Vagina (tissue), 2 donors: ENCODE results near the gene MON2. TPM values are rescaled to one million over a fixed set of nuclear protein-coding genes. Genes with fewer than 3 reads are reported as not detected.
"Not testable (repeated sequence)": the region's sequence is repeated elsewhere in the genome, so short reads cannot be mapped to it uniquely, and the experiment has no call there.

ENCODE experiments used
- DNase-seq, 2 donors: peaks; one replicate each; pipeline ENCODE4 v3.0.0-alpha.2; 2017; ENCODE audit errors: extremely low spot score in 2 of 2
- H3K27ac ChIP-seq: fragments of 200-600 bp; sonication (generic); one replicate; pipeline ENCODE4 v1.5.1; 2019
- H3K27me3 ChIP-seq: fragments of 200-600 bp; sonication (generic); one replicate; pipeline ENCODE4 v1.5.1; 2019
- H3K36me3 ChIP-seq, 2 donors: fragments of 200-600 bp; sonication (generic); one replicate each; pipeline ENCODE4 v1.5.1; 2017 to 2019
- H3K4me1 ChIP-seq: fragments of 200-600 bp; sonication (generic); one replicate; pipeline ENCODE4 v1.5.1; 2019
- H3K4me3 ChIP-seq, 2 donors: fragments of 200-600 bp; sonication (generic); 1 replicate in 1 of 2; 2 replicates in 1 of 2; pipeline ENCODE4 v1.5.1; 2016 to 2019
- H3K9me3 ChIP-seq: fragments of 200-600 bp; sonication (generic); one replicate; pipeline ENCODE4 v1.5.1; 2019
- POLR2A ChIP-seq, 2 donors: fragments of 450-650 bp; IDR thresholded peaks; one replicate each; pipeline ENCODE4 v1.6.1; 2017; ENCODE audit warnings: antibody characterized with exemption in 2 of 2, mild to moderate bottlenecking in 2 of 2, moderate library complexity in 2 of 2
- POLR2AphosphoS5 ChIP-seq, 2 donors: sonication (generic); formaldehyde crosslinking; IDR thresholded peaks; one replicate each; pipeline ENCODE4 v1.9.0; 2017; ENCODE audit warnings: antibody characterized with exemption in 2 of 2, mild to moderate bottlenecking in 2 of 2, low read depth in 1 of 2; ENCODE audit not compliant: insufficient read depth in 1 of 2
- intact Hi-C: fragments of 100-400 bp; cut with DNase I; formaldehyde crosslinking; loops from one replicate; pipeline ENCODE4 v1.15.1; 2023
- total RNA-seq: library from RNA; depleted of rRNA; stranded (reverse); fragments of >200 nt; gene quantifications from one replicate; pipeline ENCODE4 v1.2.3, GENCODE V29; 2016
- TF ChIP-seq, protein P1 (sequence below), 3 experiments: fragments of 450-650 bp in 2 of 3; fragments of 200-600 bp in 1 of 3; sonication (generic) in 1 of 3; IDR thresholded peaks; one replicate each; pipeline ENCODE4 v1.5.1; 2017 to 2019; ENCODE audit warnings: antibody characterized with exemption in 3 of 3, mild to moderate bottlenecking in 2 of 3, moderate library complexity in 2 of 3

The MON2 gene
- total RNA-seq, 1 donor from 2014 or later: 85.0 TPM

DNA sequence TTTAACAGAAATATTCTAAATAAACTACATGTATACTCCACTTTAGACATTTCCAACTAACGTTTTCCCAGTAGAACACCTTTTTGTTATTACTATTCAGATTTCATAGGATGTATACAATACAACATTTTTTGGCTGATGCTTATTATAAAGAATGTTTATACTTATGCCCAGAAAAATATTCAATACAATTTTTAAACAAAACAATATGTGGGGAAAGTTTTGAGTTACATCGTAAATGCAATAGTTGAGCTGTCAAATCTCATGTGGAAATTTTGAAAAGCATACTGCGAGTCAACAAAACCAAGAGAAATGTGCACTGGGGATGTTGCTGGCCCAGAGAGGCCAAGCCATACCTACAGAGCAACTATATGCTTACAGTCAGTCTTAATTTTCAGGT, 18.2 kb upstream of the MON2 start:
- Histone ChIP-seq H3K27me3 (no peaks in the 10 kb centered on the region), H3K9me3 (no peaks in the 10 kb centered on the region), H3K36me3 (no peaks in the 10 kb centered on the region), H3K27ac (no peak overlapping the region), H3K4me3 (no peak overlapping the region), H3K4me1 (no peaks in the 10 kb centered on the region)
- intact Hi-C loops: no loop called here
- TF ChIP-seq POLR2AphosphoS5 (IDR thresholded peaks at IDR 0.05; ENCODE audit: insufficient read depth in 1 of 2, low read depth in 1 of 2): no peak
- no peak for TF ChIP-seq POLR2A (IDR thresholded peaks at IDR 0.05)
- TF ChIP-seq, protein P1, sequence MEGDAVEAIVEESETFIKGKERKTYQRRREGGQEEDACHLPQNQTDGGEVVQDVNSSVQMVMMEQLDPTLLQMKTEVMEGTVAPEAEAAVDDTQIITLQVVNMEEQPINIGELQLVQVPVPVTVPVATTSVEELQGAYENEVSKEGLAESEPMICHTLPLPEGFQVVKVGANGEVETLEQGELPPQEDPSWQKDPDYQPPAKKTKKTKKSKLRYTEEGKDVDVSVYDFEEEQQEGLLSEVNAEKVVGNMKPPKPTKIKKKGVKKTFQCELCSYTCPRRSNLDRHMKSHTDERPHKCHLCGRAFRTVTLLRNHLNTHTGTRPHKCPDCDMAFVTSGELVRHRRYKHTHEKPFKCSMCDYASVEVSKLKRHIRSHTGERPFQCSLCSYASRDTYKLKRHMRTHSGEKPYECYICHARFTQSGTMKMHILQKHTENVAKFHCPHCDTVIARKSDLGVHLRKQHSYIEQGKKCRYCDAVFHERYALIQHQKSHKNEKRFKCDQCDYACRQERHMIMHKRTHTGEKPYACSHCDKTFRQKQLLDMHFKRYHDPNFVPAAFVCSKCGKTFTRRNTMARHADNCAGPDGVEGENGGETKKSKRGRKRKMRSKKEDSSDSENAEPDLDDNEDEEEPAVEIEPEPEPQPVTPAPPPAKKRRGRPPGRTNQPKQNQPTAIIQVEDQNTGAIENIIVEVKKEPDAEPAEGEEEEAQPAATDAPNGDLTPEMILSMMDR (IDR thresholded peaks at IDR 0.05): no peak
- no peak for DNase-seq

DNA sequence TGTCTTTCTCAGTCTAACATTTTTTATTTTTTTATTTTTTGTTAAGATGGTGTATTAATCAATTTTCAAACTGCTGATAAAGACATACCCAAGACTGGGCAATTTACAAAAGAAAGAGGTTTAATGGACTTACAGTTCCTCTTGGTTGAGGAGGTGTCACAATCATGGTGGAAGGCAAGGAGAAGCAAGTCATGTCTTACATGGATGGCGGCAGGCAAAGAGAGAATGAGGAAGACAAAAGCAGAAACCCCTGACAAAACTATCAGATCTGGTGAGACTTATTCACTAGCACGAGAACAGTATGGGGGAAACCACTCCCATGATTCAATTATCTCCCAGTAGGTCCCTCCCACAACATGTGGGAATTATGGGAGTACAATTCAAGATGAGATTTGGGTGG, 11.2 kb upstream of the MON2 start:
- DNase-seq, H3K4me3 ChIP-seq, H3K27me3 ChIP-seq, H3K27ac ChIP-seq, H3K4me1 ChIP-seq, H3K9me3 ChIP-seq, H3K36me3 ChIP-seq, intact Hi-C loops: not testable (repeated sequence)

DNA sequence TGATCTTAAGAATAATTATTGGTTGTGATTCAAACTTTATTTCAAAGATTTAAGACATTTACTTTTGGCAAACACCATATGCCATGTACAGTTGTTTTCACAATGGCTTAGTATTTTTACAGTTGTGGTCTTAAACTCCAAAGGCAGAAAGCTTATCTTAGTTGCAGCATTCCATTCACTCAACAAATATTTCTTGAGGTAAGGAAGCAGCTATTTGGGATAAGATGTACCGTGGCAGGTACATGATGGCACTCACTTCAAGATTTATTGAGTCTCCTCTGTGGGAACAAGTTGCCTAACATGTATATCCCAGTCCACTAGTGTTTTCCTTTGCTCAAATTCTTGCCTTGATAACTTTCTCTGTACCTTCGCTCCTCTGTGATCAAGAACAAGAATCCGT, 8.0 kb upstream of the MON2 start:
- TF ChIP-seq POLR2AphosphoS5 (IDR thresholded peaks at IDR 0.05; ENCODE audit: insufficient read depth in 1 of 2, low read depth in 1 of 2) (no peak), POLR2A (IDR thresholded peaks at IDR 0.05) (no peak)
- TF ChIP-seq, protein P1 (IDR thresholded peaks at IDR 0.05): no peak
- Histone ChIP-seq H3K27me3 (no peaks in the 10 kb centered on the region), H3K4me1 (no peaks in the 10 kb centered on the region), H3K36me3 (no peaks in the 10 kb centered on the region), H3K27ac (no peak overlapping the region), H3K4me3 (no peak overlapping the region), H3K9me3 (no peaks in the 10 kb centered on the region)
- intact Hi-C loops: no loop called here
- DNase-seq: no peak

DNA sequence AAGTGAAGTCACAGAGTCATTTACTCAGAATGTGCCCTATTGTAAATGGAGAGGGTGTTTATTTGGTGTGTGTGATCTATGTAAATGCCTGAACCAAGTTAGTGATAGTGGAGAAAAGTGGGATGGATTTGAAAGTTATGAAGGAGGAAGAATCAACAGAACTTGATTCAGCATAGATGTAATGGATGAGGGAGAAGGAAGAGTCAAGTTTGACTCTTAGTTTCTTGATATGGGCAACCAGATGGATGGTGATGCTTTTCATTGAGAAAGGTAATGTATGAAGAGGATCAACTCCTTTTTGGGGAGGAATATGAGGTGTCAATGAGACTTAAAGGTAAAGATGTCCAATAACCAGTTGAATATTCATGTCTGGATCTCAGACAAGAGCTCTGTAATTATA, 6.7 kb upstream of the MON2 start:
- H3K36me3 ChIP-seq: no peaks in the 10 kb centered on the region
- H3K4me1 ChIP-seq: no peaks in the 10 kb centered on the region
- H3K27me3 ChIP-seq: no peaks in the 10 kb centered on the region
- no peak for TF ChIP-seq POLR2AphosphoS5 (IDR thresholded peaks at IDR 0.05; ENCODE audit: insufficient read depth in 1 of 2, low read depth in 1 of 2)
- TF ChIP-seq POLR2A (IDR thresholded peaks at IDR 0.05): no peak
- TF ChIP-seq, protein P1 (IDR thresholded peaks at IDR 0.05): no peak
- H3K4me3 ChIP-seq: no peak overlapping the region
- intact Hi-C loops: no loop called here
- H3K27ac ChIP-seq: no peak overlapping the region
- H3K9me3 ChIP-seq: no peaks in the 10 kb centered on the region
- DNase-seq: no peak

DNA sequence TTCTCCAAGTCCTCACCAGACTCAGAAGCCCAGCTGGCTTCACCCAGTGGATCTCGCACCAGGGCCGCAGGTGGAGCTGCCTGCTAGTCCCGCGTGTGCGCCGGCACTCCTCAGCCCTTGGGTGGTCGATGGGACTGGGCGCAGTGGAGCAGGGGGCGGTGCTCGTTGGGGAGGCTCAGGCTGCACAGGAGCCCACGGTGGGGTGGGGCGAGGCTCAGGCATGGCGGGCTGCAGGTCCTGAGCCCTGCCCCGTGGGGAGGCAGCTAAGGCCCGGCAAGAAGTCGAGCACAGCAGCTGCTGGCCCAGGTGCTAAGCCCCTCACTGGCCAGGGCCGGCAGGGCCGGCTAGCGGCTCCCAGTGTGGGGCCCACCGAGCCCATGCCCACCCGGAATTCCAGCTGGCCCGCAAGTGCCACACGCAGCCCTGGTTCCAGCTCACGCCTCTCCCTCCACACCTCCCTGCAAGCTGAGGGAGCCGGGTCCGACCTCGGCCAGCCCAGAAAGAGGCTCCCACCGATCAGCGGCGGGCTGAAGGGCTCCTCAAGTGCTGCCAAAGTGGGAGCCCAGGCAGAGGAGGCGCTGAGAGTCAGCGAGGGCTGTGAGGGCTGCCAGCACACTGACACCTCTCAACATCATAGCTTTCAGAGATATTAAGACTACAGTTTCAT, 5.3 kb upstream of the MON2 start:
- intact Hi-C loops: not testable (repeated sequence)

DNA sequence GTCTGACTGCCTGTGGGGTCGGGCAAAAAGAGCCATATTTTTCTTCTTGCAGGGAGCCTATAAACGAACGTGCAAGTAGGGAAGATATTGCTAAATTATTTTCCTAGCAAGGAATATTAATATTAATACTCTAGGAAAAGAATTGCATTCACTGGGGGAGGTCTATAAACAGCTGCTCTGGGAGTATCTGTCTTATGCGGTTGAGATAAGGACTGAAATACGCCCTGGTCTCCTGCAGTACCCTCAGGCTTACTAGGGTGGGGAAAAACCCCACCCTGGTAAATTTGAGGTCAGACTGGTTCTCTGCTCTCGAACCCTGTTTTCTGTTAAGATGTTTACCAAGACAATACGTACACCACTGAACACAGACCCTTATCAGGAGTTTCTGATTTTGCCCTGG, 3.4 kb upstream of the MON2 start:
- H3K36me3 ChIP-seq, DNase-seq, H3K27ac ChIP-seq, H3K4me1 ChIP-seq, H3K9me3 ChIP-seq, intact Hi-C loops, H3K4me3 ChIP-seq, H3K27me3 ChIP-seq: not testable (repeated sequence)

More for the DNA sequence above, 5.3 kb upstream of the MON2 start:
- H3K4me3 ChIP-seq, H3K27ac ChIP-seq, H3K36me3 ChIP-seq, H3K27me3 ChIP-seq, H3K9me3 ChIP-seq, DNase-seq, H3K4me1 ChIP-seq: not testable (repeated sequence)
